T-helper 1 cell treated with Interleukin-12 subunit alpha and Interleukin-12 subunit beta and Interleukin-4 antibody, amounts not matched to agents 30 ng/mL and 1 ng/mL, for 36 hours (primary cell): ENCODE measurements around the gene MICALL2. TPM values are rescaled to one million over a fixed set of nuclear protein-coding genes. Genes with fewer than 3 reads are reported as not detected.

Experiments used
- intact Hi-C: fragments of 100-400 bp; cut with micrococcal nuclease; formaldehyde crosslinking; loops from one replicate; pipeline ENCODE4 v1.15.1; 2024
- total RNA-seq: library from RNA; stranded (reverse); gene quantifications from 2 replicates; pipeline ENCODE4 v1.2.3, GENCODE V29; 2022

The MICALL2 gene
- total RNA-seq: 0.88 and 2.5 TPM in 2 replicates

- intact Hi-C loops: loop anchor here (1.0 to 2.0 kb wide), 8 partner anchors 27 to 484 kb away; partner anchors contain the start of genes COX19, GPR146, INTS1 and MAFK
These were observed at the start of gene MICALL2 for GRCh38 chr7:1458683-1459511. TSS of gene MICALL2 (minus strand) at chr7:1459470. CDS start at chr7:1459326, 144 bp downstream.

DNA sequence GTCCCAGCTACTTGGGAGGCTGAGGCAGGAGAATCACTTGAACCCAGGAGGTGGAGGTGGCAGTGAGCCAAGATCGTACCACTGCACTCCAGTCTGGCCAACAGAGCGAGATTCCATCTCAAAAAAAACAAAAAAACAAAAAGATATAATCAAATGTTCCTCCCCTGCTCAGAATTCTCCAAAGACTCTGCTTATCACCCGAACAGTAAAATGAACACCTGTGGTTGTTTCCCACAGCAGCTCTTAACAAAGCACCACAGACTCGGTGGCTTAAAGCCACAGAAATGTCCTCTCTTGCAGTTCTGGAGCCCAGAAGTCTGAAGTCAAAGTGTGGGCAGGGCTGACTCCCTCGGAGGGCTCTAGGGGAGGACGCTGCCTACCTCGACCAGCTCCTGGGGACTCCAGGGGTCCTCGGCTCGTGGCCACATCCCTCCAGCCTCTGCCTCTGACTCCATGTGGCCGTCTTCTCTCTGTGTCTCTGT is 49.0 kb upstream of the MICALL2 start:
- intact Hi-C loops: no loop called here

- intact Hi-C loops: loop anchor here (1.0 to 2.0 kb wide), 4 partner anchors 27 to 849 kb away; partner anchors contain the start of genes EIF3B and MICALL2
These were observed 46.7 kb upstream of the MICALL2 start for GRCh38 chr7:1505731-1506550.

DNA sequence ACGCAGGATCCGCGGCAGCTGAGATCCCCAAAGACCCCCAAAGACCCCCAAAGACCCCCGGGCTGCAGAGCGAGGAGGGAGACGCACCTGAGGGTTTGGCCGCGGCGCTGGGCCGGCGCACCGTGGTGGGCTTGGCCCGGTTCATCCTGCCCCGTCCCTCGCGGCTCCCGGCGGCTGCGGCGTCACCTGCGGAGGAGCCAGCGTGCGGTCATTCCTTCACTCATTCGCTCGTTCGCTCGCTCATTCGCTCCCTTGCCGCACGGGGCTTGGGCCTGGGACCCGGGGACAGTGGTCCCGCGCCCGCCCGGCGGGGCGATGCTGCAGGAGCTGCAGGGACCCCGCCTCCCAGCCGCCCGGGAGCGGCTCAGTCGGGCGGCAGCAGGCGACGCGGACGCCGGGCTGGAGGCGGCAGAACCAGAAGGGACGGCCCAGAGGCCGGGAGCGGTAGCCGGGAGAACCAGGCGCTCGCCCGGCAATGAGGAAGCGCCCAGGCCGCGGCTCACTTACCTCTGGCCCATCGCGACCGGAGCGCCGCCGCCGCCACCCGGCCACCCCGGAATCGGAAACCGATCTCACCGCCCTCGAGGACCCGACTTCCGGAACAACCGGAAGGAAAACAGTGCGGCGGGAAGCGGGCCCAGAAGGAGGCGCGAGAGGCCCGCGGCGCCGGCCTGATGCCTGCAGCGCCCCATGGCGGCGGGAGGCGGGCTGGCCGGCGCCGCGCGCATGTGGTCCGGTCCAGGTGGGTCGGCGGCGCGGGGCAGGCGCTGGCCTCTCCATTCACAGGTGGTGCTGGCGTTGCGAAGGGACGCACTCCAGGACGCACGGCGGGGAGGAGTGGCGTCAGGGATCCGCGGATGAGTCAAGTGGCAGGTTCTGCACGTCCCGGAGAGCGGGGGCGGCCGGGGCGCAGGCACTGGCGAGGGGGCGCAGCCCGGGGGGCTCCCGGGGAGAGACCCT is 44.8 kb upstream of the MICALL2 start, which contains the start of gene INTS1:
TSS of gene INTS1 (minus strand) at position 574 of the 960 bp plus-strand sequence. CDS start at position 145, 429 bp downstream.
- intact Hi-C loops: loop anchor here (2.0 kb wide), 3 partner anchors 29 to 851 kb away; partner anchors contain the start of genes EIF3B and MICALL2

DNA sequence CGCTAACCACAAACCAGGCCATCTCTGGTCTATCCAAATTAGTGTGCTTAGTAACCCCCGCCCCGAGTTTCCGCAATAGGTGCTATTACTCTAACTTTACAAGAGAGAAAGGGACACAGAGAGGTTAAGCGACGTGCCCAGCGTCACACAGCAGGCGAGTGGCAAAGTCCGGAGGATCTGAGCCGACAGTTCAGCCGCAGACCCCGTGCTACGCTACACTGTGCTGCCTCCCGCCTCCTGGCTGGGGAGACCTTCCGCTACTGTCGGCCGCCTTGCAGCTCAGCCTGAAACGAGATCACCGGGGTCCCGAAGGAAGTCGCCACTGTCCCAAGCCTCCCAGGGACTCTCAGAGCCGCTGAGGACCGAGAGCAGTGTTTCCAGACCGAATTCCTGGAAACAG is 44.1 kb upstream of the MICALL2 start:
- intact Hi-C loops: no loop called here

DNA sequence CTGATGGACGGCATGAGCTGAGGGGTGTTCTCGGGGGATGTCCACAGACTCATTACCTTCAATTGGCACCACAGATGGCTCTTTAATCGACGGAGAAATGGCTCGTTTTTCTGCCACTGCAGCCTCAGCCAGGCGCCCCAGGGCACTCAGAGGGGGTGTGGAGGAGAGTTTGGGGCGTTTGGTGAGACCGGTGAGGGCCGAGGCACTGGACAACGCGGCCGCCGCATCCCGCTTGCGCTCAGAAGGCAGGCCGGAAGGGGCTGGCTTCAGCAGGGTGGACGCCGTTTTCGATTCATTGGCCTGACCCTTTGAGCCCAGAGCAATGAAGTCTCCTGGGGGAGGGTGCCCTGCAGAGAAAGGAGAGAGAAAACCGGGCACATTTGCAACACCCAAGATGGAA is 43.6 kb upstream of the MICALL2 start:
- intact Hi-C loops: no loop called here

DNA sequence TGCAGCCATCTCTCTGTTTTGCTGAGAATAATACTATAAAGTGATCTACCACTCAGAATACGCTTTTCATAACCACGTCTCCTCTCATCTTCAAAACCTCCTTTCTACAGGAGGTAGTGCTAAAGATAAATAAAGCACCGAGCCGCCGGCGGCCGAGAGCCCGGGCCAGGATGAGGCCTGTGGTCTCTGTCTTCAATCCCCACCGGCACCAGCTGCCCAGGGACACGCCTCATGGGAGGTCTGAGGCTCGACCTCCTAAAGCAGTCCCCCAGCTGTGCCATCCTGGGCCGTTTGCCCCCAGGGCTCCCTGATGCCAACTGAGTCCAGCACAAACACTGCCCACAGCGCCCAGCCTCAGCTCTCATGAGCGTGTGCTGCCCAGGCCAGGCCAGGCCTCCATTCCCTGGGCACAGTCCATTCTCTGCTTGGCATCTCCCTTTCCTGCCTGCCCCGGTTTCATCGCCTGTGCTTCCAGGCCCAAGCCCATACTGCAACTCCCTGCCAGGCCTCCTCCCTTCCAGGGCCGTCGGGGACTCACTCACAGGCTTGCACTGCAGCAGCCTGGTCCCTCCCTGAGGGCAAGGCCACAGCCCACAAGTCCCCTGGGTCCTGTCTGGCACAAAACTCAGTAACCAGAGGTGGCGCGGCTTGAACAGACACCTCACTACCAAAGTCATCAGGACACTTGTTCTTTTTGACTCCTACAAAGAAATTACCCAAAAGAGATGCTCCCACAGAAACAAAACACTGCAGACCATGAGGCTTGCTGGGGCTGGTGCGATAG is 42.4 kb upstream of the MICALL2 start:
- intact Hi-C loops: no loop called here

- intact Hi-C loops: no loop called here
These were observed 41.0 kb upstream of the MICALL2 start for GRCh38 chr7:1500064-1500807.

DNA sequence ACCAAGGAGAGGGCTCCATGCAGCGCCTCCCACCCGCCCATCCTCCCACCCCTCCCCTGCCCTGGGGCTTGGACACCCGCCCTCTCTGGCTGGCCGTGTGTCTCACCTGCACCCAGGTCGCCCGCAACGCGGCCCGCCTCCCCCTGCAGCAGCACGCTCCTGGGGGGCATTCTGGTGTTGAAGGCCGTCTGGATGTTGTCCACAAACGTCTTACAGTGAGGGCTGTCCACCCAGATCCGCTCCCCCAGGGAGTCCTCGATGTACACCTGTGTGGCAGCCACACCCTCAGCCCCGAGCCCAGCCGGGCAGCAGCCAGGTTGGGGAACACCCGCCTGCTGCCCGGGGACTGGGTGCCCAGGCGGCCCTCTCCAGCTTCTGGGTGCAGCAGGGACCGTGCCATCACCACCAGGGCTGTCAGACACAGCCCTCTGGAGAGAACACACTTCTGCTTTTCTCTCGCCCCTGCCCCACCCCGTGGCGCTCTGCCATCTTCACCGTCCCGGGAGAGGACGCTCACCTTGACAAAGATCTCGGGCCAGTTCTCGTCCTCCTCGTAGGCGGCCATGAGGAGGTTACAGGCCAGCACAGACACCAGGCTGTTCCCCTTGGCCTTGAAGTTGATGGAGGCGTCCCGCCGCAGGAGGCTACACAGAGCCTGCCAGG is 40.2 kb upstream of the MICALL2 start:
- intact Hi-C loops: no loop called here

DNA sequence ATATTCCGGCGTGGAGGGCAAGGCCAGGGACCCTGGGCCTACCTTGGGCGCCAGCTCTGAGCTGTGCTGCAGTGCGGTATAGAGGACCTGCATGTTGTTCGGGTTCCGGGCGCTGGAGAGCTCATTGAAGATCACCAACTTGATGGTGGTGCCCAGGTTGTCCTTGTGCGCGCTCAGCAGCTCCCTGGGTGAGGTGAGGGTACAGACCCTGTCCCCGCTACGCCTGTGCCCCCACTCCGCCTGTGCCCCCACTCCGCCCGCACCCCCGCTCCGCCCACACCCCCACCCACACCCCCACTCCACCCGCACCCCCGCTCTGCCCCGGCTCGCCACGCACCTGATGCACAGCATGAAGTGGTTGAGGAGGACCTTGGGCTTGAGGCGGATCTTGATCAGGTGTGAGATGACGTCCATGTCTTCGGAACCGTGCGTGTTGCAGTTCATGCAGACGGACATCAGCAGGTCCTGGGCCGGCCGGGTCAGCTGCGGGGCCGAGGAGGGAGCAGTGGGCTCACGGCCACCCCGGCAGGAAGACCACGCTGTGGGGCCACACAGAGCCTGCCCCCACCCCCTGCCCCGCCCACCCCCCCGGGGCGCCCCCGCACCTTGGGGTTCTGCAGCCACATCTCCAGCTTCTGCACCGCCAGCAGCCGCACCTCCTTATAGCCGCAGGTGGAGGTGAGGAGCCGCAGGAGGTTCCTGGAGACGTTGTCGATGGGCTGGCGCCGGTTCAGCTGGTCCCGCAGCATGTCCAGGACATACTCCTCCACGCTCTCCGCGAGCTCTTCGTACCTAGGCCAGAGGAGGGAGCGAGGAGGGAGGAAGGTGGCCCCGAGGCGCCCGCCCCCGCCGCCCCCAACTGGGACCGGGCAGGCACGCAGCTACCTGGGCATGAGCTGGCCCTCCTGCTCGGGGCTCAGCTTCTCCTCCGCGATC is 39.4 kb upstream of the MICALL2 start:
- intact Hi-C loops: no loop called here

DNA sequence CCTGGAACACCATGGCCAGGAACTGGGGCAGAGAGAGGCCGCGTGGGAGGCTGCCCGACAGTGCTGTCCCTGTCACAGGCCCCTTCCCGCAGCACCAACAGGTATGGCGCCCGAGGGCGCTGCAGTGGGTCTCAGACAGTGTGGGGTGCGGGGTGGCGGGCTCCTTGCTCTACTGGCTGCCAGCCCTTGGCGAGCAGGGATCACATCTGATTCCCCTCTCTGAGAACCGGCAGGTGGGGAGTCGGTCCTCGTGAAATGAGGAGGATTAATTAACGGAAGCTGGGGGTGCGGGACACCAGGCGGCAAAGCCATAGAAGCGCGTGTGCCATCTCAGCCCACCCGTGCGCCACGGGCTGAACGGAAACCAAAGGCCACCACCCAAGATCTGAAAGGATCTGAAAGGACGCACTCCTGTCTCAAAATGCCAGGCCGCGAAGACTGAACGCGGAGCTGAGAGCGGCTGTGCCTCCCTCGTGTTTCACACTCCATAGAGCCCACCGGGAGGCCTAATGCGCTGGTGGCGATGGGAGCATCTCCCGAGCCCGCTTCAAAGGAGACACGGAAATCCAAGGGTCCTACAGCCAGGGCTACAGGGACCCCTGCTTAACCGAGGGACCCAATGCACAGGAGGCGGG is 38.1 kb upstream of the MICALL2 start:
- intact Hi-C loops: no loop called here

DNA sequence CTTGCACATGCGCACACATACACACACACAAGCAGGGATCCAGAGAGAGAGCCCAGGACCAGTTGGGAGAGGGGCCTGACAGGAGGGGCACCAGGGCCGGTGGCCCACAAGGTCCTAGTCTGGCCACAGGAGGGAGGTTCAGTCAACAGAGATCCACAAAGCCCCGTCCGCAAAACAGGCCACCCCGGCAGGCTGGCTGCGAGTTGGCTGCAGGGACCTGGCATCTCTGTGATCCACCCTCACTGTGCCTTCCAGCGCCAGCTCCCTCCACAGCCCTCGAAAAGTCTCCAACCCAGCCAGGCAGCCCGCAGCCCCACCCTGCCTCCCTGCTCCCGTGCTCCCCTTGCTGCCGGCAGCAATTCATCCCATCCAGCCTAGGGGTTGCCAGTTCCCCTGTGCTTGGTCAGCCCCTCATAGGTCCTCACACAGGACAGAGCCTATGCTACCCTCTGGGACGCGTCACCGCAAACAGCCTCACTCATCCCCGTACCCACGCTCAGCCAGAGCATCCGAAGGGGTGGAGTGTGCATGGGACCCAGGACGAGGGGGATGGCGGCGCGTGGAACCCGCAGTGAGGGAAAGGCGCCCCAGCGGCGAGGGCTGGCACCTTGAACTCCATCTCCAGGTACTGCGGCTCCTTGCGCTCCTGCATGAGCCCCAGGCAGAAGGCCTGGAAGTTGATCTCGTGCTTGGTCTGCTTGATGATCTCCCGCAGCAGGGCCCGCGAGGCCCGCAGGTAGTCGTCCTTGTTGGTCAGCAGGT is 37.4 kb upstream of the MICALL2 start:
- intact Hi-C loops: no loop called here

- intact Hi-C loops: no loop called here
These were observed 36.4 kb upstream of the MICALL2 start for GRCh38 chr7:1495564-1496242.

- intact Hi-C loops: no loop called here
These were observed 35.7 kb upstream of the MICALL2 start for GRCh38 chr7:1494866-1495563.

GRCh38 chr7:1494447-1494846 is 35.2 kb upstream of the MICALL2 start:
- intact Hi-C loops: no loop called here
